AG08395 (cell line): ENCODE data around the gene FAS.

Experiments used
- DNase-seq: peaks from one replicate; pipeline ENCODE4 v3.0.0; 2012; ENCODE audit warnings: mixed read lengths, low spot score

The FAS gene

DNA sequence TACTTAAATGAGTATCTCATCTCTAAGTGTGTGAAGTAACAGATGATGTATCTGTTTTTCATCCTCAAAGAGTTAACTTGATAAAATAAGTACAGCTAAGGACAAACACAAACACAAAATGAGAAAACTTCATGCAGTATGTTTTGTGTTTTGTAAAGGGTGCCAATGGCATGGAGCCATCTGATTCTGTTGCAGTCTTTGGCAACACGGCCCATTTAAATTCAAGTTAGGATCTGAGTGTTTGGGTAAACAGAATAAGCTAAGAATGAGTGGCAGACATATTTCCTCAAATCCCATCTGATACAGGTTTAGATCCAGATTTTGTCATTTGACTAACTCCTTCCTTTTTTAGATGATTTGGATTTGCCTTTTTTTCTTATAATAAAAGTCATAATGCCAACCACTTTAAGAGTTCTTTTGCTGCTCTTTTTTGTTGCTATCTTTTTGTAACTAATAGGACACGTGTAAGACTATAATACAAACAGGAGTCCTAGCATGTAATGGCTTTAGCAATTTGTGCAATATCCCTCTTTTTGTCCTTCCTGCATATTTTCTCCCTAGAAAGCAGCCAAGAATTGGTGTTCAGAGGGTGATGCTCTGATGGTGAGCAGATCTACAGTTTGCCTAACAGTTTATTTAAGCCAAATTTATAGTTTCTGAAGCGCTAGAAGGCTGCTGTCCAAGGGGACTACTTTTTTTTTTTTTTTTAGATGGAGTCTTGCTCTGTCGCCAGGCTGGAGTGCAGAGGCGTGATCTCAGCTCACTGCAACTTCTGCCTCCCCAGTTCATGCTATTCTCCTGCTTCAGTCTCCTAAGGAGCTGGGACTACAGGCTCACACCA is 19.2 kb upstream of the FAS start:
- peak; percentile 42 for DNase-seq

DNA sequence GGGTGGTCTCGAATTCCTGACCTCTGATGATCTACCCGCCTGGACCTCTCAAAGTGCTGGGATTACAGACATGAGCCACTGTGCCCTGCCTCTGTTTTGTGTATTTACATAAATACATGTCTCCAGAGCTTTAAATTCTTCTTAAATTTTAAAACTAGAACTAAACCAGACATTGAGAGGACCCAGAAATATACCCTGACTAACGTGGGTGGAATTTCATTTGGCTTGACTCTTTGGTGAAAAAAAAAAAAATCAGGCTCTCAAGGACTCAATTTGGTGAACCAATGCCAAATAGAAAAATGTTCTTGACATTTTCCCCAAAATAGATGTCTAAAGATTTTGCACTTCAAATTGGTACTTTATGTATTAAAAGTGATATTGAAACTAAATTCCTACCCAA is 16.6 kb upstream of the FAS start:
- DNase-seq: peak; percentile 38

DNA sequence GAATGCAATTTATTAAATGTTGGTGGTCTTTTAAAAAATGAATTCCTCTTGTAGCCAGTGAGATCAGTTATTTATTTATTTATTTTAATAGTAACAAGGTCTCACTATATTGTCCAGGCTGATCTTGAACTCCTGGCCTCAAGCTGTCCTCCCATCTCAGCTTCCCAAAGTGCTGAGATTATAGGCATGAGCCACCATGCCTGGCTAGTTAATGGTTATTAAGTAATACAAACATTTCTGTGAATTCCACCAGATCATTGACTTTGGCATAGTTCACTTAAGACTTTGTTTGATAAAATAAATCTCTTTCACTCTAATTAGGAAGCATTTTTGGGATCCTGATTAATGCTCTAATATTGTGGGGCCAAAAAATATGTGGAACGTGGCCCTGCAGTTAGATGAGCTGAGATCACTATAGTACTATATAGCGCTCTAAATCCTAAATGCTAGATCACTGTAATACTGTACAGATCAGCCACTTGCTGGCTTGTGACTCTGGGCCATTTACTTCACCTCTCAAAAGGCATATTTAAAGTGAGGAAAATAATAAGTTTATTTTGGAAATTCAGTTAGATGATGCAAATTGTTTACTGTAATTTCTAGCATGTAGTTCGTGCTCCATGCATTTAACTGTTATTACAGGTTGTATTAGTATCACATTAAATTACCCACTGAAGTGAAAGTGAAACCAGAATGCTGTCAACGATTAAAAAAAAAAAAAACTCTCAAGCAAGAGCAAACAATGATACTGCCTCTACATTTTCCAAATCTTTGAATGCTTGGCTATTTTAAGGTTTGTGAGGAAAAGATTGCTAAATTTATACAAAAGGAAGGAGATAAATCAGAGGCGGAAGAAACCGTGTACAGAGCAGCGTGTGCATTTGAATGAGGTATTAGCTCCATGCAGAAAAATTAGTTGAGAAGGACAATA is 15.9 kb upstream of the FAS start:
- DNase-seq: no peak

DNA sequence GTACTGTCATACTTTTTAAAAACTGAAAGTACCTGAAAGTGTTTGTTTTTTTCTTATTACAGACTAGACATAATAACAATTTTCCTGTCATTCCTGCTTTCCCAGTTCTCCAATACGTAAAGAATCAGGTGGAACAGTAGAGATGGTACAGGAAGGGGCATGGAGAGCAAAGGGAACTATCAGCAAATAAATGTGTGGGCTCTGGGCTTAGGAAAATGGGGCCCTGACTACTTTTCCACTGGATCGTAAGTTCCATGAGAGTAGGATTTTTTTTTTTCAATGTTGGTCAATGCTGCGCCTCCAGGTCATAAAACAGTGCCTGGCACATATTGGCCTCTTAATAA is 15.2 kb upstream of the FAS start:
- no peak for DNase-seq

DNA sequence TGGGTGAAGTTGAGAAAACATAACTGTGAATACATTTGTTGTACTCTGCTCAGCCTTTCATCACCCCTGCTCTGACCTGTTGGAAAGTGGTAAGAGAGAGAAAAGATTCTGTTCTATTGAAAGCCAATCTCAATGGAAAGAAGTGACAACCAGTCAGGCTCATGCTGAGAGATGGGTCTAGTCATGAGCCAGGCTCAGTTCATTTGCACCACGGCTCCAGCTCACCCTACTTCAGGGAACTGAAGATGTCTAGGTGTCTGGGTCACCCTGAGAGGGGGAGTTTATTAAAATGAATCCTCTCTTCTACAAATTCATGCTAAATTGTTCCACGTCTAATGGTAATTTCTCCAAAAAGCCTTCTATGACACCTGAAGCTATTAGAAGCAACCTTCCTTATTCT is 12.1 kb upstream of the FAS start:
- no peak for DNase-seq

DNA sequence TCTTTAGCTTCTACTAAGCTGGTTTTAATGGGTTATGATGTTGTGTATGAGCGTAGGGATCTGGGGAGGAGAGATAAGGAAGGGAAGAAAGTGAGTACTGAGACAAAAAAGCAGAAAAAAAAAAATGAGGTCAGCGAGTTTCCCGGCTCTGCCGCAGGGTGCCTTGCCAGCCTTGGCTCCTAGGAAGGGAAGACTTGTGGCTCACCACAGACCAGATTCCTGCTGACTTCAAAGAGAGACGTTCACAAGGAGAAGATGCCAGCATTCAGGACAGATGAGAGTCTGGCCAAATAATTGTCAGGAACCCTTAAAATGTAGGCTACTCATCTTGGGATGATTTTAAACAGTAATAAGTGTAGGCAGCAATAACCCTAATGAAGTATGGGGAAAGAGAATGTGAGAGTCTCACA is 11.4 kb upstream of the FAS start:
- DNase-seq: peak; percentile 94

DNA sequence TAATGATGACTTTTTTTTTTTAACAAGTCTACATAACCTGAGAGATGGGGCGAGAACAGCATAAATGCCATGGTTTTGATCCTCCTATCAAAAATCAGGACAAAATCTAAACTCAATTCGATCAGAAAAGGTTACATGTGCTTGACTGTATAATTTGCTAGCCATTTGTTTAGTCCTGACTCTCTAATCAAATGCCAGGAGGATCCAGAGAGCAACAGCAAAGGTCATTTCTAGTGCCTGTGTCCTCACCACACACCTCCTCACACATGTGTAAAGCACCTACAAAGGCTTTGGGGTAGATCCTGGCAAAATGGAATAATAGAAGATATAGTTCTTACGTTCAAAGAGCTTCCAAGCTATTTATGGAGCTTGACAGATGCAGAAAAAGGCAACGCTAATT is 11.0 kb upstream of the FAS start:
- no peak for DNase-seq

DNA sequence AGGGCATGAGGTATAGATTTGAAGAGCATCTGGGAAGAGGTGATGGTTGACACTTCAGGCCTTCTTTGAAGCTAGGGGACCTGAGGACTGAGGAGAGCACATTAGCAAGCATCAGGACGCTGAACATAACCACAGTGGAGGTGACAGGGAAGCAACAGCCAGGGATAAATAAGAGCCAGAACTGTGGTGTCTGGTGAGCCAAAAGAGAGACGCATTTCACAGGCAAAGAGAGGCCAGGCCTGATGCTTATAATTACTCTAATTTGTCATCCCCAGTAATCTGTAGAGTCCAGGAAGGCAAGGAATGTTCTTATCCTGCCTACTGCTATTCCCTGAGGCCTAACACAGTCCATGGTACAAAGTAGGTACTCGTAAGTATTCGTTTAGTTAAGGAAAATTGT is 10.4 kb upstream of the FAS start:
- no peak for DNase-seq

DNA sequence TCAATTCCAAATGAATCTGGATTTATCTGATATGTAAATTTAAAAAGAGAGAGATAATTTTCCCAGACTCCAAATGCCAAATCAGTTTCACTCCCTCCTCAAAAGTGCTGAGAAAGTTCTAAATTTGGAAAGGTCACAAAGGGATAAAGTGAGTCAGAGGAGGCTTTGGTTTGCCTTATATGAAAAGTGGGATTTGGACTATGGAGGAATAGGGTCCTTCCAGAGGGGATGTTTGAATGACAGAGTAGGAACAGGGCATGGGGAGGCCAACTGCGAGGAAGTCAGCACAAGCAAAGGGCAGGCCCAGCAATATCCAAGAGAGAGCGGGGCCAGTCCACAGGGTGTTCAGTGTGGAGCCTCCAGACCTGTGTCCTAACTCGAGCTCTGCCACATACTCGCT is 9.8 kb upstream of the FAS start:
- DNase-seq: no peak

DNA sequence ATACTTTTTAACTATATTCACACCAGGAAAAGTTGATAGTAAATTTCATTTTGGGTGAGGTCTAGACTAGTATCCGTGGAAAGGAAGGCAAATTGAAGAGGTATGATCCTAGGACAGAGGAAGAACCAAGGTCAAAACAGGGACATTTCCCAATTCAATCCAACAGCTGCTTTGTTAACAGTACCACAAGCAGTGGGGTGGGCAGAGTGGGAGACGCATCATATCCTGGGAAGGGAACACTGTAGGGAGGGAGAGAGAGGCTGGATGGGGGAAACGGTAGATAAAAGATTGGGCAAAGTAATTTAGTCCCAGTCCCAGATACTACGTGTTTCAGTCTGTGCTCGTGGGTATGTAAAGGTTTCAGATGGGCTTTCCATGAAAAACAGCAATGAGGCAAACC is 9.2 kb upstream of the FAS start:
- no peak for DNase-seq

DNA sequence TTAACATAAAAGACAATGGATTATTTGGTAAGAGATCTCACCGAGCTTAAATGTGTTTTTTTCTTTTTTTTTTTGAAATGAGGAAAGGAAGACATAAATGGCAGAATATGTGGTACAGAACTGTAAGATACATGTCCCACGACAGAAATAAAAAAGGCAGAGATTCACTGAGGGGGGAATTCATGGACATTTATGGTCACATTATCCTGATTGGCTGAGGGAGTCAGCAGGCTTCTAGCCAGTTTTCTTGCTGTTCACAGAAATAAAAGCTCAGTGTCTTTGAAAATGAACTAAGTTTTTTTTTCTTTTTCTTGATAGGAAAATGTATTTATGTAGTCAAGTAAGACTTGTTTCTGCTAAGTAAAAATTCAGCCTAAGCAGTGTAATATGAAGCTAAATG is 8.2 kb upstream of the FAS start:
- no peak for DNase-seq

DNA sequence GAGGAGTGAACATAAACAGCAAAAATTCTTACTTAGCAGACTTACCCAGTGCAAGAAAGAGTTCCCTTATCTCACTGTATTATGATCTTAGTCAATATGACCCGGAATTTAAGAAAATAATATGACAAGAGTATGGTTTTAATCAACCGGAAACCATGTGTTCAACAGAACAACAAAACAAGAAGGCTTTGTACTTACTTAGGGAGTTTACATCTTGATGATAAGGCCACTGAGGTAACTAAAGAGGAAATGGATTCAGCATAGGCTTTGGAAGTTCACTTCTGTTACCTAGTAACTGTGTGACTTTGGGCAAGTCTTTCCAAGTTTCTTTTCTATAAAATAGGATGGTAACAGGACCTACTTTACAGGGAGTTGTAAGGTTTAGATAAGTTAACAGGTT is 7.4 kb upstream of the FAS start:
- no peak for DNase-seq

DNA sequence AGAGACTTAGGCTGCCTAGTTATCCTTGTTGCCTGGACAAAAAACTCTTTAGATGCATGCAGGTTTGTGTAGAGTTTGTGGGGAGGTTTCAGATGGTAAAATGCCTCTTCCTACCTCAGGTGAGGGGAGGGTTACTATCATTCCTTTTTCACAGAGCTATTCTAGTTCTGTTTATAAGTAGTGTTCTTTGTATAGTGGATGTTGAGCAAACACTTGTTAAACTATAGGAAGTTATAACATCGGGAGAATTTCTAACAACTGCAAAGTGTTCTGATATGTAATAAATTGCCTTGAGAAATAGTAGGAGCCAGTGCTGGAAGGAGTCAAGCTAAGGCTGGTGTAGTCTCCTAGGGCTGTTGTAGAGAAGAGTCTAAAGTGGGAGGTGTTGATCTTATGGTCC is 6.7 kb upstream of the FAS start:
- DNase-seq: no peak

DNA sequence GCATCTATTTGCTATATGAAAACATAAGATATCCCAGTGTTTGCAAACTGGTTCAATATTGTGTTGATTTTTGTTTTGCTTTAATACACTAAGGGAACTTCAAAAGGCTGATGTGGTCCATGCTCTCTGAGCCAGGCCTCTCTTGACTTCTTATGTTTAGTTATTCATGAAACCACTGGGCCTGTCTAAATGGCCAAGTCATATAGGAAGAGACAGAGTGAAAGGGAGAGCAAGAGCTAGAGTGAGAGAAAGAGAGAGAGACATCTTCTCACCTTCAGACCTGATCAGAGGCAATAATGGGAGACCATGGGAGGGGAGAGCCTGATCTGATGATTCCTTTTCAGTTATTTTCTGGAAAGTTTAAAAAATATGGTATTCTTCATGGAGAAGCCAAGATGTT is 6.1 kb upstream of the FAS start:
- DNase-seq: no peak

DNA sequence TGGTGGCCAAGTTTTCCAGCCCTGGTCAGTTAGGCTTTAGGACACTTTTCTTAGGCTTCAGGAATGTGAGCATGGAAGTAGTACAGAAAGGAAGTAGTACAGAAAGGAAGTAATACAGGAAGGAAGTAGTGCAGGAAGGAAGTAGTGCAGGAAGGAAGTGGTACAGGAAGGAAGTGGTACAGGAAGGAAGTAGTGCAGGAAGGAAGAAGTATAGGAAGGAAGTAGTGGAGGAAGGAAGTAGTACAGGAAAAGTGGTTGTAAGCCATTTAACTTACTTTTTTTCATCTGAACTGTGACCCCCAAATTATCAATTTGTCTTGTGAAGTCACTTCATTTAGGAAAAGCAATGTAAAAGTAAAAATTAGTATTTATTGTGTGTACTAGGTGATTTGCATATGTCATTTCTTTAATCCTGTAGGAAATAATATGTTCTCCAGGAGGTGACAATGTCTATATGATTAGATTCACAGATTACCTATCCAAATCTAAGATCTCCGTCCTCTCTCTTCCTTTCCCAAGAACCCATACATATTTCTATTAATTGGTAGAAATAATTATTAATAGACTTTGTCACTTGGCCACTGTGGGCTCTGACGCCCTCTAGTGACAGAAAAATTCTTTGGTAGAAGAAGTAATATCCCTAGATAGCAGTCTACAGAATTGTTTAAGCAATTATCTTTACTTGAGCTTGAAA is 3.9 kb upstream of the FAS start:
- peak; percentile 11 for DNase-seq

DNA sequence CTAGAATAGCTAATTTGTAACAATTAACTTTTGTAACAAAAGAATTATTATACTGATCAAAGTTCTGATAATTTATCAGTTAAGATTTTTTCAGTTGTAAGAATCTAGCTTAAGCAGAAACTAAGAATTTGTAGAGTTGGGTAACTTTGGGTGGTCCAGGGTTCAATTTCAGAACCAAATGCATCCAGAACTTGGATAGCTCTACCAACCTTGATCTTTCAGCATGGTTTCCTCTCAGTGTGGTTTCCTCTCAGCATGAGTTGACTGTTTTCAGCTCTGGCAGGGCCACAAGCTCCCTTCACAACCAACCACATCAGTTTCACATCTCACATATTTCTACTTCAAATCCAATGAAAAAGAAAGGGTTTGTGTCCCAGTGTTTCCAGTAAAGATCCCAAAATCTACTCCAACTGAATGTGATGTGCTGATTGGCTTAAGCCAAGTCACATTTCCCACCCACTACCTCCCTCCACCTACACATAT is 3.3 kb upstream of the FAS start:
- no peak for DNase-seq

DNA sequence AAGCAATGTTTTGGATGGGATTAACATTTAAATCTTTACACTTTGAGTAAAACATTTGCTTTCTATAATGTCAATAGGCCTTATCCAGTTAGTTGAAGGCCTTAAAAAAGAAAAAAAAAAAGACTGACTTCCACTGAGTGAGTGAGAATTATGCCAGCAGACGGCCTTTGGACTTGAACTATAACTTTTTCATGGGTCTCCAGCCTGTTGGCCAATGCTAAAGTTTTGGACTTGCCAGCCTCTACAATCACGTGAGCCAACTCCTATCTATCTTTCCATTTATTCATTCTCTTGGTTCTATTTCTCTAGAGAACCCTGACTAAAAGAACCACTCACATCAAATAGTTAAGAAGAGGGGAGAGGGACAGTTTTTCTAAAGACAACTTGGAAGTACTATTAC is 2.8 kb upstream of the FAS start:
- no peak for DNase-seq

DNA sequence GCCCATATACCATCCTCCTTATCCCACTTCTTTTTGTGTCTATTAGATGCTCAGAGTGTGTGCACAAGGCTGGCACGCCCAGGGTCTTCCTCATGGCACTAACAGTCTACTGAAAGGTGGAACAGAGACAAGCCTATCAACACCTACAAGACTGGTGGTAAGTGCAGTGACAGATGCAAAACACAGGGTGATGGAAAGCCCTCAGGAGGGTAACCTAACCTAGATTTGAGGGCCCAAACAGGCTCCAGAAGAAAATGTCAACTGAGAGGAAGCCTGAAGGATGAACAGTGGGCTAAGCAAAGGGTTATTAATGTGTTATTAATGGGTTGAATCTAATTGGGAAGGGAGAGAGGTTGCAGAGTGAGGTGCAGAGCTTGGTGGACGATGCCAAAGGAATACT is 1.2 kb upstream of the FAS start:
- DNase-seq: no peak

DNA sequence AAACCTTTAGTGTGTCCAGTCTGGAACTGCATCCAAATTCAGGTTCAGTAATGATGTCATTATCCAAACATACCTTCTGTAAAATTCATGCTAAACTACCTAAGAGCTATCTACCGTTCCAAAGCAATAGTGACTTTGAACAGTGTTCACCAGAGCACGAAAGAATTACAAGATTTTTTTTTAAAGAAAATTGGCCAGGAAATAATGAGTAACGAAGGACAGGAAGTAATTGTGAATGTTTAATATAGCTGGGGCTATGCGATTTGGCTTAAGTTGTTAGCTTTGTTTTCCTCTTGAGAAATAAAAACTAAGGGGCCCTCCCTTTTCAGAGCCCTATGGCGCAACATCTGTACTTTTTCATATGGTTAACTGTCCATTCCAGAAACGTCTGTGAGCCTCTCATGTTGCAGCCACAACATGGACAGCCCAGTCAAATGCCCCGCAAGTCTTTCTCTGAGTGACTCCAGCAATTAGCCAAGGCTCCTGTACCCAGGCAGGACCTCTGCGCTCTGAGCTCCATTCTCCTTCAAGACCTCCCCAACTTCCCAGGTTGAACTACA is 694 bp upstream of the FAS start:
- peak; percentile 76 for DNase-seq

DNA sequence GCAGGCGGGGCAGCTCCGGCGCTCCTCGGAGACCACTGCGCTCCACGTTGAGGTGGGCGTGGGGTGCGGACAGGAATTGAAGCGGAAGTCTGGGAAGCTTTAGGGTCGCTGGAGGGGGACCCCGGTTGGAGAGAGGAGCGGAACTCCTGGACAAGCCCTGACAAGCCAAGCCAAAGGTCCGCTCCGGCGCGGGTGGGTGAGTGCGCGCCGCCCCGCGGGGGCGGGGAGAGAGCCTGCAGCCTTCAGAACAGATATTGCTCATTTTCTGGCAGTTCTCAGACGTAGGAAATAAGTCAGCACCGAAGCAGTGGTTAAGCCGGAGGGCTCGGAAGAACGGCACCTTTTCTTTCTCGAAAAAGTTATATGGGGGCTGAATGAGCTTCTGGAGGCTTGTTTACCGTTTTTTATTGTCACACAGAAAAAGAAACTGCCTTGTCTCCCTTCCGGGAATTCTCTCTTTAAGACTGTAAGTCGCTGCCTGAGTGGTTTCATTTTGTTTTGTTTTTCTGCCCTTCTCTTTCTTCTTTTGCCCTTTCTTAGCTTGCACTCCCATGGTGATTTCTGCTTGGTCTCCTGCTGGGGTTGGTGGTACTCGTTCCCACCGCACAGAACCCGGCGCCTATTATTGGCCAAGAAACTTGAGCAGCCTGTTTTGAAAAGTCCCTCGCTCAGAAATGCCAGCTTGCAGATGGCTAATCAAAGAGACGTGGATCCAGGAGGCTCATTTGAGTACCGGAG is 732 bp downstream of the FAS start:
- DNase-seq: peak; percentile 63

DNA sequence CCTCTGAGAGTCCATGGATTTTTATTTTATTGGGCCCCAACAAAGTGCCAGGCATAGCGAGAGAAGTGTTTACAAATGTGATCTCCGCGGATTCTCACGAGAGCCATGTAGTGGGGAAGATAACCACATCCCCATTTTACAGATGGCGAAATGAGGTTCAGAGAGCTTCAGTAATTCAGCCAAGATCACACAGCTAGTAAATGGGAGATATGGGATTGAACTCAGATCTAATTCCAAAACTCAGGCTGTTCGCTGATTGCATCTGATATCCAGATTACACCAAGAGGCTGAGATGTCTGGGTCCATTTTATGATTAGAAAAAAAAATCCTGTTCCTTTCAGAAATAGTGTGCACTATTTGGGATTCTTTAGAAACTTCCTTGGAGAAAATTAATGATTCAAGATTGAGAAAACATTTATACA is 1.3 kb downstream of the FAS start:
- no peak for DNase-seq
